ENCODE results near the gene PLA2G2F. TPM values are rescaled to one million over a fixed set of nuclear protein-coding genes. Genes with fewer than 3 reads are reported as not detected.

Gene PLA2G2F
- total and polyA plus RNA-seq, 2 experiments from 2014 or later: not detected

DNA sequence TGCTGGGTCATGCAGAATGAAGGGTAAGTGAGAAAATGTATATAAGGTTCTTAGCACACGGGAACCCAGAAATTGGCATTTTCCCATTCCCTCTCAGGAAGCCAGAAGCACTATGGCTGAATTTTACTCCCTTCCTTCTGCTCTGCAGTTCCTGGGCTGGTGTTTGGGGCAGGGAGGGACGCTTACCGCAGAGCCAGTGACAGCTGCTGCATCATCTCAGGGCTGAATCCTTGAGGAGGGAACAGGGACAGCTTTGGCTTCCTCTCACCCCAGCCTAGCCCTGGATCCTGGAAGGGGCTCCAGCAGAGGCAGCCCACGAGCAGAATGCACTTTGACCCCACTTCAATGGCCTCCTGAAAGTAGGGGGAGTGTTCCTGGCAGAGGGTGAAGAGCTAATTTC is 31.8 kb upstream of the PLA2G2F start:
- Histone ChIP-seq H3K27me3 (ENCODE audit: insufficient read depth) (no peaks in the 10 kb centered on the region), H3K9me2 (ENCODE audit: insufficient read depth) (no peaks in the 10 kb centered on the region; the same call in 1 of the 2 replicates), H3K27ac (ENCODE audit: low read depth) (no peak overlapping the region), H3K4me2 (no peak overlapping the region), H3K4me3 (no peak overlapping the region), H3K79me2 (replicated peaks; ENCODE audit: insufficient read depth) (no peaks in the 10 kb centered on the region), H3F3A (replicated peaks; ENCODE audit: low read depth) (no peaks in the 10 kb centered on the region), H4K20me1 (replicated peaks; ENCODE audit: insufficient read depth) (no peaks in the 10 kb centered on the region), H3K36me3 (ENCODE audit: insufficient read depth) (no peaks in the 10 kb centered on the region), H3K4me1 (ENCODE audit: insufficient read depth) (no peaks in the 10 kb centered on the region; the same call in 1 of the 2 replicates), H2AFZ (no peak overlapping the region)
- Mint-ChIP-seq H3K27me3 (ENCODE audit: insufficient read depth, low read depth, poor library complexity) (no peaks in the 10 kb centered on the region), H3K36me3 (ENCODE audit: low read depth) (peaks cover 9% of the 10 kb centered on the region; the same call in 2 of the 3 replicates), H3K9me3 (peaks cover 15% of the 10 kb centered on the region), H3K27ac (no peak overlapping the region), H3K4me3 (no peak overlapping the region), H3K4me1 (peaks cover 14% of the 10 kb centered on the region)
- DNase-seq (ENCODE audit: low spot score): no peak
- TF ChIP-seq STAT1 (IDR thresholded peaks at IDR 0.05; ENCODE audit: unreplicated experiment) (no peak), POLR2AphosphoS5 (IDR thresholded peaks at IDR 0.05; ENCODE audit: low read depth) (no peak), ZNF331 (CRISPR knock-in tag; IDR thresholded peaks at IDR 0.05; ENCODE audit: low read depth) (no peak), NANOG (IDR thresholded peaks at IDR 0.05; ENCODE audit: borderline replicate concordance) (no peak), ZNF114 (CRISPR knock-in tag; IDR thresholded peaks at IDR 0.05) (no peak)
- ATAC-seq: no peak

DNA sequence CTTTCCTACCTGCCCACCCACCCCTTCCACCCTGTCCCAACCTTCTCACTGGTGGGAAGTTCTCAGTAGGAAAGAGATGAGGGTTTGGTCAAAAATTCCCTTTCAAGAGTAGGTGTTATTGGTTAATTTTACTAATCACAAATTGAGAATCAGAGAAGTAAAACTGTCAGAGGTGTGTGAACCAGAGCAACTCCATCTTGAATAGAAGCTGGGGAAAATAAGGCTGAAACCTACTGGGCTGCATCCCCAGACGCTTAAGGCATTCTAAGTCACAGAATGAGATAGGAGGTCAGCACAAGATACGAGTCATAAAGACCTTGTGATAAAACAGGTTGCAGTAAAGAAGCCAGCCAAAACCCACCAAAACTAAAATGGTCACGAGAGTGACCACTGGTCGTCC is 31.3 kb upstream of the PLA2G2F start:
- Histone ChIP-seq H3K4me3 (no peak overlapping the region), H3F3A (replicated peaks; ENCODE audit: low read depth) (no peaks in the 10 kb centered on the region), H3K27ac (ENCODE audit: low read depth) (no peak overlapping the region), H2AFZ (no peak overlapping the region), H3K4me1 (ENCODE audit: insufficient read depth) (no peaks in the 10 kb centered on the region; the same call in 1 of the 2 replicates), H3K79me2 (replicated peaks; ENCODE audit: insufficient read depth) (no peaks in the 10 kb centered on the region), H3K27me3 (ENCODE audit: insufficient read depth) (no peaks in the 10 kb centered on the region), H3K36me3 (ENCODE audit: insufficient read depth) (no peaks in the 10 kb centered on the region), H3K9me2 (ENCODE audit: insufficient read depth) (no peaks in the 10 kb centered on the region; the same call in 1 of the 2 replicates), H3K4me2 (no peak overlapping the region), H4K20me1 (replicated peaks; ENCODE audit: insufficient read depth) (no peaks in the 10 kb centered on the region)
- ATAC-seq (no peak), DNase-seq (ENCODE audit: low spot score) (no peak)
- Mint-ChIP-seq H3K4me1 (peaks cover 14% of the 10 kb centered on the region), H3K36me3 (ENCODE audit: low read depth) (peaks cover 9% of the 10 kb centered on the region; the same call in 2 of the 3 replicates), H3K27me3 (ENCODE audit: insufficient read depth, low read depth, poor library complexity) (no peaks in the 10 kb centered on the region), H3K9me3 (peaks cover 15% of the 10 kb centered on the region), H3K27ac (no peak overlapping the region), H3K4me3 (no peak overlapping the region)
- no peak for TF ChIP-seq NANOG (IDR thresholded peaks at IDR 0.05; ENCODE audit: borderline replicate concordance)
- TF ChIP-seq JUNB (IDR thresholded peaks at IDR 0.05; ENCODE audit: unreplicated experiment): no peak
- TF ChIP-seq, protein P1, sequence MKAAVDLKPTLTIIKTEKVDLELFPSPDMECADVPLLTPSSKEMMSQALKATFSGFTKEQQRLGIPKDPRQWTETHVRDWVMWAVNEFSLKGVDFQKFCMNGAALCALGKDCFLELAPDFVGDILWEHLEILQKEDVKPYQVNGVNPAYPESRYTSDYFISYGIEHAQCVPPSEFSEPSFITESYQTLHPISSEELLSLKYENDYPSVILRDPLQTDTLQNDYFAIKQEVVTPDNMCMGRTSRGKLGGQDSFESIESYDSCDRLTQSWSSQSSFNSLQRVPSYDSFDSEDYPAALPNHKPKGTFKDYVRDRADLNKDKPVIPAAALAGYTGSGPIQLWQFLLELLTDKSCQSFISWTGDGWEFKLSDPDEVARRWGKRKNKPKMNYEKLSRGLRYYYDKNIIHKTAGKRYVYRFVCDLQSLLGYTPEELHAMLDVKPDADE (IDR thresholded peaks at IDR 0.05): no peak
- TF ChIP-seq EZH2 (IDR thresholded peaks at IDR 0.05; ENCODE audit: low read depth, unreplicated experiment): no peak
- TF ChIP-seq, protein P2, sequence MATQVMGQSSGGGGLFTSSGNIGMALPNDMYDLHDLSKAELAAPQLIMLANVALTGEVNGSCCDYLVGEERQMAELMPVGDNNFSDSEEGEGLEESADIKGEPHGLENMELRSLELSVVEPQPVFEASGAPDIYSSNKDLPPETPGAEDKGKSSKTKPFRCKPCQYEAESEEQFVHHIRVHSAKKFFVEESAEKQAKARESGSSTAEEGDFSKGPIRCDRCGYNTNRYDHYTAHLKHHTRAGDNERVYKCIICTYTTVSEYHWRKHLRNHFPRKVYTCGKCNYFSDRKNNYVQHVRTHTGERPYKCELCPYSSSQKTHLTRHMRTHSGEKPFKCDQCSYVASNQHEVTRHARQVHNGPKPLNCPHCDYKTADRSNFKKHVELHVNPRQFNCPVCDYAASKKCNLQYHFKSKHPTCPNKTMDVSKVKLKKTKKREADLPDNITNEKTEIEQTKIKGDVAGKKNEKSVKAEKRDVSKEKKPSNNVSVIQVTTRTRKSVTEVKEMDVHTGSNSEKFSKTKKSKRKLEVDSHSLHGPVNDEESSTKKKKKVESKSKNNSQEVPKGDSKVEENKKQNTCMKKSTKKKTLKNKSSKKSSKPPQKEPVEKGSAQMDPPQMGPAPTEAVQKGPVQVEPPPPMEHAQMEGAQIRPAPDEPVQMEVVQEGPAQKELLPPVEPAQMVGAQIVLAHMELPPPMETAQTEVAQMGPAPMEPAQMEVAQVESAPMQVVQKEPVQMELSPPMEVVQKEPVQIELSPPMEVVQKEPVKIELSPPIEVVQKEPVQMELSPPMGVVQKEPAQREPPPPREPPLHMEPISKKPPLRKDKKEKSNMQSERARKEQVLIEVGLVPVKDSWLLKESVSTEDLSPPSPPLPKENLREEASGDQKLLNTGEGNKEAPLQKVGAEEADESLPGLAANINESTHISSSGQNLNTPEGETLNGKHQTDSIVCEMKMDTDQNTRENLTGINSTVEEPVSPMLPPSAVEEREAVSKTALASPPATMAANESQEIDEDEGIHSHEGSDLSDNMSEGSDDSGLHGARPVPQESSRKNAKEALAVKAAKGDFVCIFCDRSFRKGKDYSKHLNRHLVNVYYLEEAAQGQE (IDR thresholded peaks at IDR 0.05; ENCODE audit: unreplicated experiment): no peak
